SK-N-MC (cell line): ENCODE measurements around the gene PPM1A.

Experiments
- EZH2 ChIP-seq: fragments of 200-600 bp; sonication (generic); IDR thresholded peaks from one replicate; pipeline ENCODE4 v1.6.1; 2017; ENCODE audit warnings: antibody characterized with exemption
- FOXP2 ChIP-seq: optimal IDR thresholded peaks from 2 replicates; pipeline ENCODE3; 2011; ENCODE audit warnings: mild to moderate bottlenecking, moderate library complexity; ENCODE audit not compliant: insufficient read depth; ENCODE audit errors: extremely low read length, control extremely low read depth
- POLR2AphosphoS5 ChIP-seq: IDR thresholded peaks from 2 replicates; pipeline ENCODE4 v1.6.1; 2012; ENCODE audit warnings: mild to moderate bottlenecking, low read depth, low read length, borderline replicate concordance

DNA sequence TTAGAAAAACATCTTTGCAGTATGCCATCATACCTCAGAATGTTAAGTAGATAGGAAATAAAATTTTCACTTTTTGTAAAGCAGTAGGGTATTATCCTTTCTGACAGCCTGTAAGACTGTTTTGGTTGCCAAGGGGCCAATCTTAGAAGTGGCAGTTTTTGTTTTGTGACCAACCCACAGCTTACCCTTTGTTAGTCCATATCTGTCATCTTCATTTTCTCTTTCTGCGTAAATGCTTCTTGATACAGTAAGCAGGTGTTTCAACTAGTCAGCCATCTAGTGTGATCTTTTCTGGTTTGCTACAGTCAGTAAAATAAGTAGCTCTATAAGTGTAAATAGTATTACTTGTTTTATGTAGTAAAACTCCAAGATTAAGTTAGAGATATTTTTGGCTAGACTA lies 8.8 kb downstream of the PPM1A start:
- TF ChIP-seq POLR2AphosphoS5 (no peak), EZH2 (no peak), FOXP2 (no peak)
